K562 (cell line): ENCODE data around the gene GAL. TPM values are rescaled to one million over a fixed set of nuclear protein-coding genes. Genes with fewer than 3 reads are reported as not detected.

ENCODE experiments used
- ATAC-seq: fragments of 200-7000 bp; cut with Tn5 transposase; 3 replicates; pipeline ENCODE4 v1.9.1; 2020; ENCODE audit warnings: moderate library complexity
- BruUV-seq: library from RNA; stranded (reverse); fragments of 400-500 nt; replicated peaks from 2 replicates; lab custom pipeline; 2021; lab: Mats Ljungman, UMichigan
- CTCF ChIA-PET: fragments of 300-600 bp; formaldehyde crosslinking; extraction: SDS; loops from one replicate; lab custom pipeline; 2021; ENCODE audit warnings: low intra/inter-chr PET ratio; lab: Yijun Ruan, JAX
- POLR2A ChIA-PET: fragments of 300-600, 350-650 bp; sonication (Branson Sonifier 250); formaldehyde crosslinking; extraction: SDS; loops from one replicate; lab custom pipeline; 2021; ENCODE audit warnings: antibody characterized with exemption, inconsistent platforms; lab: Yijun Ruan, JAX
- DNase-seq, 4 experiments: peaks; one replicate each; pipeline versions ENCODE4 v3.0.0 to v3.0.0-alpha.2; 2011 to 2018; ENCODE audit warnings: low spot score in 3 of 4, mixed read lengths in 3 of 4; ENCODE audit errors: extremely low read depth in 1 of 4
- FAIRE-seq: peaks from 2 replicates; lab custom pipeline; 2011; peaks lifted over from hg19 to GRCh38; lab: Jason Lieb, UNC
- H2AFZ ChIP-seq: 2 replicates; pipeline ENCODE4 v1.6.0; 2011; ENCODE audit warnings: low read depth, low read length, control low read depth, inconsistent platforms
- H3K27ac ChIP-seq: fragments of 200-600 bp; 3 replicates; pipeline ENCODE4 v1.8.0; 2011; ENCODE audit warnings: low read depth, mild to moderate bottlenecking, control low read depth, inconsistent platforms, low read length, moderate library complexity, mixed read lengths; ENCODE audit errors: extremely low read depth
- H3K27me3 ChIP-seq, 2 experiments: fragments of 300-600 bp in 1 of 2; 2 replicates in 1 of 2; 3 replicates in 1 of 2; pipeline versions ENCODE4 v1.6.0 to v1.8.0; 2011; ENCODE audit warnings: inconsistent platforms in 2 of 2, low read length in 2 of 2, mild to moderate bottlenecking in 1 of 2, mixed read lengths in 1 of 2, moderate library complexity in 1 of 2; ENCODE audit not compliant: control insufficient read depth in 2 of 2, insufficient read depth in 2 of 2
- H3K36me3 ChIP-seq: fragments of 300-600 bp; 3 replicates; pipeline ENCODE4 v1.8.0; 2011; ENCODE audit warnings: mild to moderate bottlenecking, low read length, inconsistent platforms; ENCODE audit not compliant: control insufficient read depth, insufficient read depth
- H3K4me1 ChIP-seq, 2 experiments: fragments of 200-600 bp in 1 of 2; replicated peaks in 1 of 2; 2 replicates in 1 of 2; 3 replicates in 1 of 2; pipeline versions ENCODE4 v1.5.1 to v1.8.0; 2011; ENCODE audit warnings: inconsistent platforms in 2 of 2, low read length in 2 of 2, mild to moderate bottlenecking in 1 of 2, mixed read lengths in 1 of 2, moderate library complexity in 1 of 2; ENCODE audit not compliant: control insufficient read depth in 2 of 2, insufficient read depth in 2 of 2
- H3K4me2 ChIP-seq: 2 replicates; pipeline ENCODE4 v1.6.1; 2011; ENCODE audit warnings: low read length, control low read depth, inconsistent platforms, mixed read lengths; ENCODE audit not compliant: insufficient read depth
- H3K4me3 ChIP-seq: fragments of 200-600 bp; sonication (generic), shearing (Covaris generic); 2 replicates; pipeline ENCODE4 v1.5.1; 2016; ENCODE audit warnings: control low read depth, inconsistent platforms
- H3K79me2 ChIP-seq: fragments of 200-600 bp; 3 replicates; pipeline ENCODE4 v1.8.0; 2011; ENCODE audit warnings: low read length, inconsistent platforms; ENCODE audit not compliant: control insufficient read depth, insufficient read depth
- H3K9ac ChIP-seq, 2 experiments: 2 replicates each; pipeline versions ENCODE4 v1.6.0 to v1.6.1; 2011; ENCODE audit warnings: low read depth in 2 of 2, low read length in 2 of 2, control low read depth in 1 of 2, inconsistent platforms in 1 of 2, mild to moderate bottlenecking in 1 of 2, mixed read lengths in 1 of 2; ENCODE audit not compliant: insufficient read depth in 1 of 2
- H3K9me1 ChIP-seq: one replicate; pipeline ENCODE4 v1.6.0; 2011; ENCODE audit warnings: inconsistent platforms, mild to moderate bottlenecking, low read length, moderate library complexity; ENCODE audit not compliant: control insufficient read depth, insufficient read depth
- H3K9me3 ChIP-seq: replicated peaks from 2 replicates; pipeline ENCODE4 v1.5.1; 2011; ENCODE audit warnings: low read depth, low read length, inconsistent platforms; ENCODE audit not compliant: control insufficient read depth, insufficient read depth
- H4K20me1 ChIP-seq: replicated peaks from 2 replicates; pipeline ENCODE4 v1.6.1; 2011; ENCODE audit warnings: low read length, inconsistent platforms, mixed read lengths; ENCODE audit not compliant: control insufficient read depth, insufficient read depth
- BRCA1 ChIP-seq, 2 experiments: fragments of 450-650 bp in 1 of 2; sonication (generic) in 1 of 2; formaldehyde crosslinking in 1 of 2; IDR thresholded peaks; 2 replicates each; pipeline versions ENCODE4 v1.5.0 to v1.6.1; 2017 to 2020; ENCODE audit warnings: mild to moderate bottlenecking in 1 of 2, missing genetic modification reagents in 1 of 2
- CBX1 ChIP-seq: sonication (generic); IDR thresholded peaks from 2 replicates; pipeline ENCODE4 v1.6.1; 2016; ENCODE audit warnings: antibody characterized with exemption, low read depth, mild to moderate bottlenecking
- EP300 ChIP-seq: IDR thresholded peaks from 2 replicates; pipeline ENCODE4 v1.6.1; 2012; ENCODE audit warnings: low read length, improper control_type of control experiment
- GABPB1 ChIP-seq: sonication (generic); formaldehyde crosslinking; IDR thresholded peaks from 2 replicates; pipeline ENCODE4 v1.8.0; 2022; ENCODE audit warnings: mild to moderate bottlenecking, missing genetic modification reagents
- GATAD2A ChIP-seq: fragments of 450-650 bp; IDR thresholded peaks from 2 replicates; pipeline ENCODE4 v1.6.1; 2017
- GMEB1 ChIP-seq: fragments of 250-450 bp; sonication (Bioruptor Pico); IDR thresholded peaks from 2 replicates; pipeline ENCODE4 v1.4.0; 2020; ENCODE audit warnings: mild to moderate bottlenecking
- NELFE ChIP-seq: IDR thresholded peaks from 2 replicates; pipeline ENCODE4 v1.6.1; 2011; ENCODE audit warnings: mild to moderate bottlenecking; ENCODE audit not compliant: insufficient read depth, insufficient read length
- POLR3A ChIP-seq: IDR thresholded peaks from 2 replicates; pipeline ENCODE4 v1.6.1; 2011; ENCODE audit warnings: borderline replicate concordance, mild to moderate bottlenecking, moderate library complexity; ENCODE audit not compliant: insufficient read length, insufficient read depth; ENCODE audit errors: extremely low read depth
- ZNF239 ChIP-seq: fragments of 250-450 bp; sonication (Bioruptor Pico); IDR thresholded peaks from 2 replicates; pipeline ENCODE4 v1.4.0; 2020; ENCODE audit warnings: mild to moderate bottlenecking
- ZNF311 ChIP-seq: fragments of 250-450 bp; sonication (Bioruptor Pico); IDR thresholded peaks from 2 replicates; pipeline ENCODE4 v1.4.0; 2020; ENCODE audit warnings: mild to moderate bottlenecking, moderate library complexity
- ZNF384 ChIP-seq: IDR thresholded peaks from 2 replicates; pipeline ENCODE4 v1.6.1; 2012; ENCODE audit warnings: low read depth, low read length, improper control_type of control experiment
- ZNF551 ChIP-seq: fragments of 250-450 bp; sonication (Bioruptor Pico); IDR thresholded peaks from 2 replicates; pipeline ENCODE4 v1.5.0; 2021; ENCODE audit warnings: mild to moderate bottlenecking, moderate library complexity
- ZNF766 ChIP-seq: fragments of 200-800 bp; sonication (Bioruptor generic); conservative IDR thresholded peaks from 2 replicates; pipeline ENCODE4 v1.6.1; 2016; ENCODE audit warnings: missing genetic modification characterization, missing compliant biosample characterization
- ZSCAN29 ChIP-seq: fragments of 450-650 bp; IDR thresholded peaks from 2 replicates; pipeline ENCODE4 v1.6.1; 2017
- WGBS: fragments of 100-300 bp; shearing (Covaris generic); methylation state at CpG from one replicate; pipeline ENCODE4 v1.1.6; 2016; ENCODE audit warnings: low coverage, mixed read lengths; ENCODE audit not compliant: insufficient coverage; ENCODE audit errors: missing lambda C conversion rate; 5-methylcytosine and 5-hydroxymethylcytosine counted together
- in situ Hi-C: fragments of 300-500 bp; cut with MboI; formaldehyde crosslinking; loops from 4 replicates; pipeline ENCODE4 v1.15.0; 2018; ENCODE audit warnings: inconsistent platforms, mixed read lengths
- intact Hi-C: fragments of 100-400 bp; cut with micrococcal nuclease; formaldehyde crosslinking; loops from 2 replicates; pipeline ENCODE4 v1.14.2; 2022
- polyA plus RNA-seq, 8 experiments: library from polyadenylated mRNA; depleted of rRNA in 4 of 8; stranded (reverse) in 5 of 8; unstranded in 3 of 8; fragments of >200 nt; fragmentation: Nextera tagmentation in 2 of 8; fragmentation: Illumina TruSeq in 1 of 8; extraction: Ambion mirVana in 2 of 8; extraction: Trizol in 1 of 8; gene quantifications; 2 replicates each; pipeline versions ENCODE4 v1.2.1 to v1.2.3, GENCODE V29; 2011 to 2014; ENCODE audit warnings: inconsistent platforms in 1 of 8, missing spikeins in 1 of 8
- total RNA-seq, 7 experiments: library from RNA; depleted of rRNA in 6 of 7; stranded (reverse); fragments of >200 nt in 6 of 7; fragmentation: Illumina TruSeq in 2 of 7; extraction: Trizol in 2 of 7; gene quantifications; 2 replicates each; pipeline versions ENCODE4 v1.2.1 to v1.2.3, GENCODE V29; 2011 to 2021; ENCODE audit warnings: low replicate concordance in 1 of 7
- TF ChIP-seq, protein P1 (sequence below): fragments of 450-650 bp; IDR thresholded peaks from 2 replicates; pipeline ENCODE4 v1.6.1; 2018; ENCODE audit not compliant: partially characterized antibody

The GAL gene
- total and polyA plus RNA-seq, 9 of the 15 experiments (the other 6 are each of a cell fraction or from before 2014, with no cell fraction given) = 10.6 to 119 (median 36.3) TPM

DNA sequence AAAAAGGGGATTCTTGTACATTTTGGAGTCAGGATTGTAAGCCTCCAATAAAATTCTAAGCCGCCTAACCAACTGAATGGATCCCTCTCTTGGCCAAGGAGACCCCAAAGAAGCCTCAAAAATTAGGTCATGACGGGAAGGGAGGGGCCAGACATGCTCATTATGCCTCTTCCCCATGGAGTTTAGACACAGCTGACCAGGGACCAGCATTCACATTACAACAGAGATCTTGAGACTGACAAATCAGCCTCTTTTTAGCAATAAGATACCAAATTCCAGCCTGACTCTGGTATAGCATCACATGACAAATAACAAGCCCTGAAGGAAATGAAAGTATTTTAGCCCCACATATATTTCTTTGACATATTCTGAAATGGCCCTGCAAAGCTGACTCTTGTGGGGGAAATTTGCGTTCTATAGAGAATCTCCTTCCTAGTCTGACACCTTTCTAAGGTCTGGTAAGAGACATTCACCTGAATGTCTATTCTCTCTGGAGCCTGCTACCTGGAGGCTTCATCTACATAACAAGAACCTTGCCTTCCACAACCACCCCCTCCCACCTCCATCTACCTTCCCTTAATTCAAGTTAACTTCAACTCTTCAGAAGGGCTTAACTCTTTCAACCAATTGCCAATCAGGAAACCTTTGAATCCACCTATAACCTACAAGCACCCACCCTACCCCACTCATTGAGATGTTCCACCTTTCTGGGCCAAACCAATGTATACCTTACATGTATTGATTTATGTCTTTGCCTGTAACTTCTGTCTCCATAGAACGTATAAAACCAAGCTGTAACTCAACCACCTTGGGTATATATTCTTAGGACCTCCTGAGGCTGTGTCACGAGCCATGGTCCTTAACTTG lies 10.3 kb downstream of the GAL start (continued):
- TF ChIP-seq GMEB1 (no peak), GATAD2A (no peak), ZNF311 (CRISPR knock-in tag) (no peak), NELFE (no peak), POLR3A (no peak), ZNF766 (CRISPR knock-in tag) (no peak), ZNF384 (no peak)

- no TSS peak for BruUV-seq
- intact Hi-C loops = no loop called here
- Histone ChIP-seq H3K27me3 (peaks cover 0 to 3% of the 10 kb centered on the region in 2 experiments; a peak in 2 of 5 replicates), H2AFZ (no peak overlapping the region), H3K9ac (no peak overlapping the region), H4K20me1 (no peaks in the 10 kb centered on the region), H3K4me3 (no peak overlapping the region), H3K4me1 (peaks cover 0 to 7% of the 10 kb centered on the region in 2 experiments; a peak in 2 of 5 replicates), H3K27ac (no peak overlapping the region), H3K79me2 (no peaks in the 10 kb centered on the region), H3K4me2 (no peak overlapping the region), H3K9me3 (peaks cover 7% of the 10 kb centered on the region; the same call in 1 of the 2 replicates), H3K9me1 (no peaks in the 10 kb centered on the region), H3K36me3 (peaks cover 8% of the 10 kb centered on the region; the same call in 2 of the 3 replicates)
- FAIRE-seq (no peak), DNase-seq (no peak), ATAC-seq (no peak)
- in situ Hi-C loops = loop anchor here (25.0 kb wide), 1 partner anchor 1158 kb away; no protein-coding TSS in a partner anchor
- ChIA-PET CTCF (no interaction called here), POLR2A (no interaction called here)
- 4% methylated on average over 2 of the region's 2 CpGs for WGBS
- TF ChIP-seq BRCA1 (IDR thresholded peaks at IDR 0.05) = no peak
- no peak for TF ChIP-seq BRCA1 (CRISPR knock-in tag; IDR thresholded peaks at IDR 0.05)
- TF ChIP-seq, protein P1, sequence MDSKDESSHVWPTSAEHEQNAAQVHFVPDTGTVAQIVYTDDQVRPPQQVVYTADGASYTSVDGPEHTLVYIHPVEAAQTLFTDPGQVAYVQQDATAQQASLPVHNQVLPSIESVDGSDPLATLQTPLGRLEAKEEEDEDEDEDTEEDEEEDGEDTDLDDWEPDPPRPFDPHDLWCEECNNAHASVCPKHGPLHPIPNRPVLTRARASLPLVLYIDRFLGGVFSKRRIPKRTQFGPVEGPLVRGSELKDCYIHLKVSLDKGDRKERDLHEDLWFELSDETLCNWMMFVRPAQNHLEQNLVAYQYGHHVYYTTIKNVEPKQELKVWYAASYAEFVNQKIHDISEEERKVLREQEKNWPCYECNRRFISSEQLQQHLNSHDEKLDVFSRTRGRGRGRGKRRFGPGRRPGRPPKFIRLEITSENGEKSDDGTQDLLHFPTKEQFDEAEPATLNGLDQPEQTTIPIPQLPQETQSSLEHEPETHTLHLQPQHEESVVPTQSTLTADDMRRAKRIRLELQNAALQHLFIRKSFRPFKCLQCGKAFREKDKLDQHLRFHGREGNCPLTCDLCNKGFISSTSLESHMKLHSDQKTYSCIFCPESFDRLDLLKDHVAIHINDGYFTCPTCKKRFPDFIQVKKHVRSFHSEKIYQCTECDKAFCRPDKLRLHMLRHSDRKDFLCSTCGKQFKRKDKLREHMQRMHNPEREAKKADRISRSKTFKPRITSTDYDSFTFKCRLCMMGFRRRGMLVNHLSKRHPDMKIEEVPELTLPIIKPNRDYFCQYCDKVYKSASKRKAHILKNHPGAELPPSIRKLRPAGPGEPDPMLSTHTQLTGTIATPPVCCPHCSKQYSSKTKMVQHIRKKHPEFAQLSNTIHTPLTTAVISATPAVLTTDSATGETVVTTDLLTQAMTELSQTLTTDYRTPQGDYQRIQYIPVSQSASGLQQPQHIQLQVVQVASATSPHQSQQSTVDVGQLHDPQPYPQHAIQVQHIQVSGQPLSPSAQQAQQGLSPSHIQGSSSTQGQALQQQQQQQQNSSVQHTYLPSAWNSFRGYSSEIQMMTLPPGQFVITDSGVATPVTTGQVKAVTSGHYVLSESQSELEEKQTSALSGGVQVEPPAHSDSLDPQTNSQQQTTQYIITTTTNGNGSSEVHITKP = no peak
- no peak for TF ChIP-seq POLR3A
- no peak for TF ChIP-seq ZSCAN29
- no peak for TF ChIP-seq EP300
- no peak for TF ChIP-seq ZNF239
- TF ChIP-seq ZNF551 (CRISPR knock-in tag) = no peak
- TF ChIP-seq GABPB1 = no peak
- TF ChIP-seq CBX1 = no peak
Observed at GRCh38 chr11:68695531-68695930, 11.2 kb downstream of the GAL start.
